NCI-H128 (cell line): ENCODE data around the gene GP2.

Source experiments
- DNase-seq: peaks from one replicate; lab custom pipeline; 2025; ENCODE audit not compliant: unreplicated experiment; lab: John Stamatoyannopoulos, UW

GP2 gene

DNA sequence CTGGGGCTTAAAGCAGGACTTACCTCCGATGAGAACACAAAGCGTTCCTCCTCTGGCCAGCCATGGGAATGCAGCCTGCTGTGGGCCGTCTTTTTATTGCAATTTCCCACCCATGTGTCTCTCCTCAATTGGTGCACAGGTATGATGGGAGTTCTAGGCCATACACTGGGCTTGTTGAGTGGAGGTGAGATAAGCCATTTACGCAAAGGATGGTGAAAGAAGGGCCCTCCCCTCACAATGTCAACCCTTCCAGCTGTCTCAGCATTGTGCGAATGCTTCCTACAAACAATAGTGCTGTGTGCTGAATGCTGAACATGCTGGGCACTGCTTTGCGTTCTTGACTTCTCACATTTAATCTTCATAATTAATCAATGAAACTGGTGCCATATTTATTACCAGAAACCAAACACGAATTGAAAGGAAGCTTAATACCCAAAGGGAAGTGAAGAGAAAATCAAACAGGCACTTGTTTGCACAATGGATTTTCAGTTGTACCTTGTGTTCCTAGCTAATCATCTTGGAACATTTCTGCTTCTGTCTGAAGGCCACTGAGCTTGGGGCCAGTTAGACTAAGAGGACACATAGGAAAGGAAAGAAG is at the start of gene GP2:
Gene GP2, minus strand, starts transcription at position 70 of the 598 bp plus-strand sequence. CDS start 1,082 bp downstream, outside the sequence.
- no peak for DNase-seq

DNA sequence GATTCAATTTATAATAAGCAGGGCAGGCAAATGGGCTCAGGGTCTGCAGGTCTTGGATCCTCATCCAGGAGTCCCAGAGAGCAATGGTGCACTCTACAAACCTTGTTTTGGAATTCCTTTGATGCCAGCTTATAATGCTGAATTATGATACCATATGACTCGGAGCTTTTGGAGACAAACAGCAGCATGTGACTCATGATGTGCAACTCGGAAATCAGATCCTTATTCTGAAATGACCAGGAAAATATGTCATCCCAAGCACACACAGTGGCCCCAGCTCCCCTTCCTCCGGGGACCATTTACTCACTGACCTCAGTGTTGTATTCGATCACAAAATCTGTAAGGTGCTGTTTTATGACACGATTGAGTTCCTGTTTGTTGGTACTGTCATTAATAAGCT is 45.4 kb upstream of the GP2 start:
- DNase-seq: no peak

DNA sequence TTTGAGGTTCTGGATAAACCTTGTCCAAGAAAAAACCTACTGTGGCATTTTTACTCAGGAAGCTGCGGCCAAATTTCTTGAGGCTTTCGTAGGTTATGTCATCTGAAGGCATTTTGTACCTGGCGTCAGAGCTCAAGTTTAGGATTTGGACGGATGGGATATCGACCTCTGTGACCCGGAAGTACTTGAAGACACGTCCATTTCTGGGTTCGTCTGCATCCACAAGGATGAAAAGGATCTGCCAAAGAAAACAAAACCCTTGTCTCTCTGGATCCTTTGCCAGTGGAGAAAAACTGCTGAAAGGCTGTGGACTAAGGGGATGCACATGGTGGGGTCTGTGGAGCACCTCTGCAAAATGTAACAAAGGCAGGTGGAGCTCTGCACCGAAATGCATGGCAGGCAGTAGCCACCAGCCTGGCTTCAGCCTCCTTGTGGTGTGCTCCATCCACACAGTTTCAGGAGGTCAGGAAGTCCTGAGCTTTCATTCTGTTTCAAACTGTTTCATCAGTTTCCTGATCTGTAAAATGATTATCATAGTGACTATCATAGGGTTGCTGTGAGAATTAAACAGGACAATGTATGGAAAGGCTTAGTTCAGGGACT is 42.2 kb upstream of the GP2 start:
- no peak for DNase-seq

DNA sequence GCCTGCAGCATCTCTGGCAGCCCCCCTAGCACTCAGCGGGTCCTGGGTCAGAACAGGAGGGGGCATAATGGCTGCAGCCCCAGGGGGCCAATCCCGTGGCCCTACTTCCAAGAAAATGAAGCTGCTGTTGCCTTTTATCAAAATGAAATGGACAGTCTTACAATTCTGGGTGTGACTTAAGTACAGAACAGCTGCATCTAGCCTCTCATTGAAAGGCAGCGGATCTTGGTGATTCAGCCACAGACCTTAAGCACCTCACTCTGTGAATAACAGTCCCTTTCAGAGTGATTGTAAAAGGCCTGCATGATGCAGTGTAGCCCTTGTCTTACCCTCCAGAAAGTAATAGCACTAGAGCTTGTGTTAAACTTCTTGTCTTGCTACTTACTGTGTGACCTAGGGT is 36.7 kb upstream of the GP2 start:
- DNase-seq: no peak

DNA sequence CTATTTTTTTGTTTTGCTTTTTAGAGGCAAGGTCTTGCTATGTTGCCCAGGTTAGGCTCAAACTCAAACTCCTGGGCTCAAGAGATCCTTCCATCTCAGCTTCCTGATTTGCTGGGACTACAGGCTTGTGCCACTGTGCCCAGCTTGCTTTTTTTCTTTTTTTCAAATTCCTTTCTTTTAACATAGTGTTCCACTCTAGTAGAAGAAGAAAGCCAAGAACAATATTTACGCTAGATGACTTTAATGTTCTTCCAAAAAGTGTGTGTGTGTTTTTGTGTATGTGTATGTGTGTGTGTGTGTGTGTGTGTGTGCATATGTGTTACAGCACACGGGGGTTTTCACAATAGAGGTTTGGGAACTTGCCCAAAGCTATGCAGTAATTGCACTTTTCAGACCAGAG is 35.9 kb upstream of the GP2 start:
- no peak for DNase-seq

DNA sequence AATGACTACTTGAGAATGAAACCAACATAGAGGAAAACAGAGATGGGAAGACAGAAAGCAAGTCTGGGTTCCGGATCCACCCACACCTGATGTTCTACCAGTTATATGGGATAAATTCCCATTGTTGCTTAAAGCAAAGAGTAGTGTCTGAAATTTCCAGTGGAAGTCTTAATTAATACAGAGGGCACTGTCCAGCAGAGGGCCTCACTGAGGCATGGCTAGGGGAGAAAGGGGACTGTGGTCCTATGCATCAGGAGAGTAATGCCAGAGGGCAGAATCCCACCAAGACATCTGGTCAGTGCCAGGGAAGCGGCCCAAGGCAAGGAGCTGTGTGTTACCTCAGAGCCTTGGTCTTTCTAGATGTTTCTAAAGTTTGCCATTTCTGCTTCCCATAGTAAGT is 32.7 kb upstream of the GP2 start:
- no peak for DNase-seq

DNA sequence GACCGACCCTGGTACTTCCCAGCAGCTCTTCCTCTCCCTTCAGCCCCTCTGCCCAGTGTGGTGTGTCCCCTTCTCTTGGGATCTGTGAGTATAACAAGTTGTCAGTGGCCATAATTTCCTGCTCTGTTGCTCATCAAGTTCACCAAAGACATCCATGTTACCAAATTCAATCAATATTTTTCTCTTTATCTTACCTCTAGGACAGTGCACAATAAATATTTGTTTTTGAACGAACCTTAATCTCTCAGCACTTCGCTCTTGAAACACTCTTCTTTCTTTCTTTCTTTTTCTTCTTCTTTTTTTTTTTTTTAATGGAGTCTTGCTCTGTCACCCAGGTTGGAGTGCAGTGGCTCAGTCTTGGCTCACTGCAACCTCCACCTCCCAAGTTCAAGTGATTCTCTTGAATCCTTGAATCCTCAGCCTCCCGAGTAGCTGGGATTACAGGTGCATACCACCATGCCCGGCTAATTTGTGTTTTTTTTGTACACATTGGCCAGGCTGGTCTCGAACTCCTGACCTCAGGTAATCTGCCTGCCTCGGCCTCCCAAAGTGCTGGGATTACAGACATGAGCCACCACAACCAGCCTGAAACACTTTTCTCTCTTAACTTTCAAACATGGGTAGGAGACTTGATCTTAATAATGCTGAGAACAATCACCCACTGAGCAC is 27.9 kb upstream of the GP2 start:
- no peak for DNase-seq

DNA sequence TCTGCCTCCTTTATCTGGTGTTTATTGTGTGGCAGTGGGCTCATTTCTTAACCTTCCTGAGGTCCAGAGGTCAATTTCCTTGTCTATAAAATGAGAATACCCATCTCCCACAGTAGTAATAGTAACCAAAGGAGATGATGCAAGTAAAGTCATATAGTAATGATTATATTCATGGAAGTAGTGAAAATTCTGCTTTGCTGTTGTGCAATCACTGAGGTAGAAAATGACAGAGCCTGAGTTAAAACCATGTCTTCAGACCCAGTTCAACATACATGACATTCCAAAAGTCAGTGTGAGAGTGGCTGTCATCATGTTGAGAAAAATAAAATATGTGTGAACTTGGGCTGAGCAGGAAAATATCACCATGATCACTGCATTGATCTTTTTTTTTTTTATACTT is 26.1 kb upstream of the GP2 start:
- no peak for DNase-seq

DNA sequence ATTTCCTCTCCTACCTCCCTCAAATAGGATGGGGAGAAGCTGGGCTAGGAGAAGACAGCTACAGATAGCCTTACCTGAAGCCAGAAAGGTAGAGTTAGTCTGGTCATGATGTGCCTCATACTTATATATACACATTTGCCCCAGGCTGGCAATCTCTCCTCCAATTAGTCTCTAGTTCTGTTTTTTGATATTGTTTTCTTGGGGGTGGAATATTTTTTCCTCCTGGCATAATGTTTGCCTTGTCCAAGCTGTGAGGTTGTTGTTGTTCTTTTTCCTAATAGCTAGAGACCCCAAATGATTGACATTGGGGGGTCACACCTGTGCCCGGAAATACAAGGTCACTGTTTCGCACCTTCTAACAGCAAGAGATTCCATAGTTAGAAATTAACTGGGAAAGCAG is 25.3 kb upstream of the GP2 start, which contains the start of gene UMOD:
Gene UMOD, minus strand, starts transcription at position 101 of the 400 bp plus-strand sequence. CDS start 1,978 bp downstream, outside the sequence.
- DNase-seq: no peak

DNA sequence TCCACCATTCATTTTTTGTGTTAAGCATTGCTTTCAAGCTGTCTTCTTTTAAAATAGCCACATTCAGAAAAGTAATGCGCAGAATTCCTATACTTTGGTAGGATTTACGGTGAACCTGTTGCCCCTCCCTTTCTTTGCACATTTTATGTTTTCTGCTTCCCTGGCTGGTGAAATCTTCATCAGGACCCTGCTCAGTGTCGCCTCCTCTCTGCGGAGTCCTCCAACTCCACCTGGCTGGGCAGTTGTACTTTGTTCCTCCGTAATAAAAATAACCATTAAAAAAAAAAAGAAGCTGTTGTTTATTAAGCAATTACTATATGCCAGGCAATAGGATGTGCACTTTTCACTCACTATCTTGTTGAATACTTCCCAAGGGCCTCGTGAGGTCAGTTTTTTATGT is 22.3 kb upstream of the GP2 start:
- DNase-seq: no peak

DNA sequence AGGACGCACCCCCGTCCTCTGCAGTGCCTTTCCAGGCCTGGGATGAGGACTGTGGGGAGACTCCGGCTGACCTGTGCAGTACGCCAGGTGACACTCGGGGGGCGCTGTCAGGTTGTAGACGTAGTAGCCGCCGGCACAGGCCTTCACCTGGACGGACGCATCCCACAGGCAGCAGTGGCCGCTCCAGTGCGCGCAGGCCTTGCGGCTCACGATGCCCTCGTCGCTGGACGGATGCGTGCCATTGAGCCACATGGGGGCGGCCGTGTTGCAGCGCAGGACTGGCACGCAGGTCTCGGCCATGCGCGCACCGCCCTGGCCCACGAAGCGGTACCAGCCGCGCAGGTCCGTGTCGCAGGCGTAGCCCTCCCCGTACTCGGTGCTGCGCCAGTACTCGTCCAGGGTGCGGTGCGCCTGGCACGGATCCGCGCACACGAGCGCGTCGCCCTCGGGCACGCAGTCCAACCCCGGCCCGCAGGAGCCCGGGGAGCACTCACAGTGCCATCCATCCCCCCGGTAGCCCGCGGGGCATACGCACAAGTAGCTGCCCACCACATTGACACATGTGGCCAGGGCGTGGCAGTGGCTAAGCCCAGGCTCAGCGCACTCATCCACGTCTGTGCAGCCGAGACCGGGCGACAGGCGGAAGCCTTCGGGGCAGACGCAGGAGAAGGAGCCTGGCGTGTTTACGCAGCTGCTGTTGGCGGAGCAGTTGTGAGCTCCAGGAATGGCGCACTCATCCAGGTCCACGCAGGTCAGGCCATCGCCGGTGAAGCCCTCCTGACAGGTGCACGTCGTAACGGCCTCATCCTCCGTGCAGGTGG is 21.3 kb upstream of the GP2 start:
- DNase-seq: no peak

DNA sequence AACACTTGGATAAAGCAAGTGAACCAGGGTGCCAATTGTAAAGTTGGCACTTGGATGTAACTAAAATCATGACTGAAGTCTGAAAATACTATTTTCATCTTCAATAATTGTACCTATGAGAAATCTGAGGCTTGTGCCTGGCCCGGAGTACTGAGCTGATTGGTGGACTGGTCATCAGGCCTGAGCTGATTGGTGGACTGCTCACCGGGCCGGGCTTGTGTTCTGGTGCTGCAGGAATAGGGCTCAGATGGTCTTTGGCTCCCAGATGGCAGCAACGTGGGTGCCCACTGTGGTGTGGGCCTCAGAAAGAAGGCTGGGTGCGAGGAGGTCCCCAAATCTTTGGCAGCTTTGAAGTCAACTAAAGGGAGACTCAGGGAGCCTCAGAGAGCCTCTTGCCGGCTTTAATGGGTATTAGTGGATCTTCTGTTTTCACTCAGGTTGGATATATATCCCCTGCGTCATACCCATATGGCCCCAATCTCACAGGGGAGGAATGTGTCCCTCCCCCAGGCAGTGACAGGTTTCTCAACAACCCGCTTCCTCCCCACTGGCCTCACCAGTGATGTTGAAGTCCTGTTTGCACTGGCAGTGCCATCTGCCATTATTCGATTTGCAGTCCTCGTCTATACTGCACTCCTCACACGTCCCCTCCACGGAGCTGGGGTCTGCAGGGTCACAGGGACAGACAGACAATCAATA is 20.5 kb upstream of the GP2 start:
- DNase-seq: no peak

DNA sequence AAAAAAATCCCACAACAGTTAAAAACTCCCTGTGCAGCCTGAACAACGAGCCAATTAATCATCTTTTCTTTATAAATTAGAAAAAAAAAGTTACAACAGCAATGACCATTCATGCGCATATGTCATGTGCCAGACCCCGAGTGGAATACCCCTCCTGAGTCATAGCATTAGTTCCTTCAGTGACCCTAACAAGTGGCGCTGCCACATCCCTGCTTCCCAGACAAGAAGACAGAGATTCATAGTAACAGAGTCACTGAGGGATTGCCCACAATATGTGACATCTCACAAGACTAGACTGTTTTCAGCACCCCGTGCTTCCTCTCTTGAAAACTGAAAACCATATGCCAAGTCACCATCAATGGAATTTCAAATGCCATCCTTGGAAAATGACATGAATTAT is 17.3 kb upstream of the GP2 start:
- DNase-seq: no peak

DNA sequence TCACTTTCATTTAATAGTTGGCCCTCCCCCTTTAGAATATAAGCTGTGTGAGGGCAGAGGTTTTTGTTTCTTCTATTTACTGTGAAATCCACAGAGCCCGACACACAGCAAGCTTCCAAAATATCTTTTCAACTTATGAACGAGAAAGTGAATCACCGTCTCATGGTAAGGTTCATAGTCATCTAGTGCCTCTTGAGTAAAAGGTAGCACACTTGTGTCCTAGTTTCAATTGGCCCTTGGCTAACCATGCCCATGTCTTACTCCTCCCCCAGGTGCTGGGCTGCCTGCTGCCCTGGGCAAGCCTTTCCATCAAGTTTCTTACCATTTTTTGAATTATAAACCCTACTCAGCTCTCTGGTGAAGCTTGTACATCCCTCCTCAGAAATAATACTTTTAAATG is 12.4 kb upstream of the GP2 start:
- DNase-seq: no peak

DNA sequence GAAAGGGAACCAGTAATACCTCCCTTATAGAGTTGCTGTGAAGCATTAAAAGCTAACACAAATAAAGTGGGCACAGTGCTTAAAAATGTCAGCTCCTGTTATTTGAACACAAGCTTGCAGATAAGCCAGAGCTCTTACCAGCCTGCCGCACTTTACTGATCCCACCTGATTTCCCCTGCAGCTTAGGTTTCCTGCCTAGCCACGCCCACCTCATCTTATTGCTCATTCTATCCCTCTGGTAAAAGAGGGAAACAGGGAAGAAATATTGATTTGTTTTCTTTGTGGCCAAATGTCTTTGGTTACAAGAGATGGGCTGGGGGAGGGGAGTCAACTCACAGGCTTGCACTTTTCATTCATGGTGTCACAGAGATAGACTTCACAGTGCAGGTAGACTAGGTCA is 9.6 kb upstream of the GP2 start:
- DNase-seq: no peak

DNA sequence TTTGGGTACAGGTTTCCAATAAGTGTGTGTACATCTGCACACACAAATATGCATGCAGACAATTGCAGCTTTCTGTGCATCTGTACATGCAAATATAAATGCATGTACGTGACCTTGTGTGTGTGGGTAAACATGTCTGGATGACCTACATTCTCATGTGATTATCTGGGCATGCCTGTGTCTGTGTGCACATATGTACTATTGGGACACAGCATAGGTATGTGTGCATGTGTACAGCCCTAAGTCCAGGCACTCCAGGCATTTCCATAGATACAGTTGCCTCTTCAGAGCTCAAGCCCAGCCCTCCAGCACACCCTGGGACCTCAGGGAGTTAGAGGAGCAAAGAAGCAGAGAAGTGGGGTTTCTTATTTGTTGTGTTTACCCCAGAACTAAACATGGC is 7.1 kb upstream of the GP2 start:
- DNase-seq: no peak

DNA sequence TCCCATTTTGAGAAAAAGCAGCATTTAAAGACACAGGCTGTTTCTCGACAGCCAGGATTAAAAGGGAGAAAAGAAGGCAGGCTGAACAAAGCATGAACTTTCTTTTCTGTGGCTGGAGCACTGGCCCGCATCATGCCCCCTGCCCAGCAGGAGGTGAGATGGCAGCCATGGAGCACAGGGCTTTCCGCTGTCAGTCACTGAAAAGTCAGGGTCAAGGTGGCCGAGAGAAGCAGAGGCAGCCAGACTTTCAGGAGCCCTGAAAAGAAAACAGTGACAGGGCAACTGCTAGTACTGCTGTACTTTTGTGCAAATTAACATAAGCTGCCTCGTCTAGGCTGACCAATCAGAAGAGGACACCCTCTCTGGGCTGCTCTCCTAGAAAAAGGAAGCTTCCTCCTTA is 5.8 kb upstream of the GP2 start:
- DNase-seq: no peak

DNA sequence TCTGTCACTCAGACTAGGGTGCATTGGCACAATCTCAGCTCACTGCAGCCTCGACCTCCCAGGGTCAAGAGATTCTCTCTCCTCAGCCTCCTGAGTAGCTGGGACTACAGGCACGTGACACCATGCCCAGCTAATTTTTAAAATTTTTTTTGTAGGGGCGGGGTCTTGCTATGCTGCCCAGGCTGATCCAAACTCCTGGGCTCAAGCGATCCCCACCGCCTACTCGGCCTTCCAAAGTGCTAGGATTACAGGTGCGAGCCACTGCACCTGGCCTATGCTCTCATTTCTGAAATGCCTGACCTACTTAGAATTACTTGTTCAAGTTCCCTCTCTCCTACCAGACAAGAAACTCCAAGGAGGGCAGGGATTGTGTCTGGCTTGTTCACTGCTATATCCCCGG is 5.1 kb upstream of the GP2 start:
- no peak for DNase-seq

DNA sequence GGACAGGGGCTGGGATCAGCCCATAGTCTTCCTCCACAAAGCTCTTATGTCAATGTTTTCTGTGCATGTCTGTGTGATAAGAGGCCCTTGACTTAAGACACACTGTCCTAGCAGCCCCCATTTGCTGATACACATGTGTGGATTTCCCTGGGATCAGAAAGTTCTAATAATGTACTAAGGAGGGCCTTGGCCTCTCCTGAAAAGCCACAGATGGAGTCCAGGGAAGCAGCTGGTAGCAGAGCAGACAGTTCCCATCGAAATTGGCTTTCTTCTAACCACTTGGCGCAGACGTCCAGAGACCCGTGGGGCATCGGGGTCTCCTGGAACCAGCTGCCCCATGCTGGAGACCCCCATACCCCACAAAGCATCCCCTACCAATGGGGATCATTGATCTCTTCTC is 4.3 kb upstream of the GP2 start:
- DNase-seq: no peak

DNA sequence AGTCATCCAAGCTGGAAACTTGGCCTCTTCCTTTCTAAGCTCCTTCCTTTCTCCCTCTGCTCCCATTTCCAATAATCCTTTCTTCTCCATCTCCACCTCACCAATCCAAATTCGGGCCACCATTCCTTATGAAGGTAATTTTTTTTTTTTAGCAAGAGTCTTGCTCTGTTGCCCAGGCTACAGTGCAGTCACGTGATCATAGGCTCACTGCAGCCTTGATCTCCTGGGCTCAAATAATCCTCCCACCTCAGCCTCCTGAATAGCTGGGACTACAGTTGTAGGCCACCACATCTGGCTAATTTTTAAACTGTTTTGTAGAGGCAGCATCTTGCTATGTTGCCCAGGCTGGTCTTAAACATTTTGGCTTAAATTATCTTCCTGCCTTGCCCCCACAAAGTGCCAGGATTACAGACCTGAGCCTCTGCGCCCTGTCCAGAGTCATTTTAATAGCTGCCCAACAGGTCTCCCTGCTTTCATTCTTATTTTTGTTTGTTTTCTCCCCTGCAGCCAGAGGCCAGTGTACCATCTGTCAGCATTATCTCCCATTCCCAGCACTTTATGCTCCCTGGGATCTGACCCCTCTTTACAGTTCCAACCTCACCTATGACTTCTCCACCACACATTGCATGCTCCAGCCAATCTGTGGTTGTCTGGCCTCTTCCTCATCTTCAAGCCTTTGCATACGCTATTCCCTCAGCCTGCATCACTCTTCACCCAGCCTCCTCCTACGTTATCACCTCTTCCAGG is 2.3 kb upstream of the GP2 start:
- DNase-seq: no peak

DNA sequence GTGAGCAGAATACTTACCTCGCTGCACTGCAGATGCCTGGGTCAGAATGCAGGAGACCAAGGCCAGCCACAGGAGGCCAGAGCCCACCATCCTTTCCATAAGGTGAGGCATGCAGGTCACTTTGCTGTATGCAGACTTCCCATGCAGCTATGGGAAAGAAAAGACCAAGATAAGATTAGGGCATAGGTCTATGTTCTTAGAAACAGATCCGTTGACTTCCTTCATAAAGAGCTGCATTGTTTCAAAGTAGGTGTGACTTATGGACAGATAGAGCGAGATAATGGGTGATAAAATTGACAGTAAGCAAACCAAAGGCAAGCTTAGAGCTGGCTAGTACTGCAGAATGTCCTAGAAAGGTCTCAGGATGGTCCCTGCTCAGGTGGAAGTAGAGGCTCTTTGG is 992 bp downstream of the GP2 start:
- no peak for DNase-seq
